Heart left ventricle (tissue), 13 donors: ENCODE measurements around the gene GABRG2.

Source experiments
- CTCF ChIP-seq, 12 donors: fragments of 200-600 bp; sonication (generic) in 4 of 12; IDR thresholded peaks; one replicate each; pipeline versions ENCODE4 v1.5.0 to v1.8.0; 2018 to 2022; ENCODE audit warnings: antibody characterized with exemption in 12 of 12, mild to moderate bottlenecking in 5 of 12
- POLR2A ChIP-seq, 2 donors: fragments of 450-650 bp; IDR thresholded peaks; one replicate each; pipeline ENCODE4 v1.6.1; 2017; ENCODE audit warnings: antibody characterized with exemption in 2 of 2, mild to moderate bottlenecking in 2 of 2, moderate library complexity in 2 of 2
- donor health status: ischemic (EF 13 %, LVEDD 7.1; RV severe dilation, severe dysfunction).
- donor health status: DM: no; HTN: yes; CAD: no.
- donor health status: DM: no; HTN: no; CAD: no.
- donor health status: ischemic (EF 25% LVEDD 6.9; RV normal size, moderate dysfunction).
- donor health status: ischemic (EF 25% LVEDD 5.7; RV mildly dilated, moderate dysfunction).
- donor health status: ischemic (EF 35%, LVEDD 5.7; RV mildly dilated, moderate dysfunction).
- donor health status: nonischemic (EF 11% LVEDD 7.7; RV severe dilation, severe dysfunction).
- donor health status: DM: yes; HTN: yes; CAD: no.
- donor health status: PGD.
- donor health status: ischemic (EF 29% LVEDD 5.4; RV normal size, mild dysfunction).
- donor health status: nonischemic (EF 23%, LVEDD 6.1; RV moderate dilation, normal function).

- no peak for TF ChIP-seq POLR2A (IDR thresholded peaks at IDR 0.05)
- TF ChIP-seq CTCF (IDR thresholded peaks at IDR 0.05), result no peak
Measured at GRCh38 chr5:162037431-162037830, 30.1 kb upstream of the GABRG2 start.
